Lower leg skin (tissue), 3 donors: ENCODE measurements around the gene RHBDF1.

Experiments used
- CTCF ChIP-seq, 3 donors: fragments of 450-650 bp; IDR thresholded peaks; one replicate each; pipeline ENCODE4 v1.5.1; 2016; ENCODE audit warnings: antibody characterized with exemption in 3 of 3, mild to moderate bottlenecking in 3 of 3, moderate library complexity in 2 of 3
- POLR2A ChIP-seq, 2 donors: fragments of 450-650 bp; IDR thresholded peaks; one replicate each; pipeline ENCODE4 v1.6.1; 2016 to 2017; ENCODE audit warnings: antibody characterized with exemption in 2 of 2, mild to moderate bottlenecking in 1 of 2, moderate library complexity in 1 of 2

- TF ChIP-seq CTCF (IDR thresholded peaks at IDR 0.05): no peak
- TF ChIP-seq POLR2A (IDR thresholded peaks at IDR 0.05): no peak
Observed at GRCh38 chr16:79151-80054, 7.0 kb upstream of the RHBDF1 start.
